ENCODE results near the gene KRT76.

KRT76 gene

GRCh38 chr12:52811191-52812072 lies 34.3 kb upstream of the KRT76 start:
- no peak for DNase-seq
- Mint-ChIP-seq H3K4me3 (no peak overlapping the region), H3K27ac (no peak overlapping the region), H3K27me3 (ENCODE audit: low read depth, poor library complexity) (peaks cover 22% of the 10 kb centered on the region), H3K4me1 (no peaks in the 10 kb centered on the region), H3K36me3 (ENCODE audit: low read depth) (no peaks in the 10 kb centered on the region), H3K9me3 (no peaks in the 10 kb centered on the region)
- TF ChIP-seq, protein P1, sequence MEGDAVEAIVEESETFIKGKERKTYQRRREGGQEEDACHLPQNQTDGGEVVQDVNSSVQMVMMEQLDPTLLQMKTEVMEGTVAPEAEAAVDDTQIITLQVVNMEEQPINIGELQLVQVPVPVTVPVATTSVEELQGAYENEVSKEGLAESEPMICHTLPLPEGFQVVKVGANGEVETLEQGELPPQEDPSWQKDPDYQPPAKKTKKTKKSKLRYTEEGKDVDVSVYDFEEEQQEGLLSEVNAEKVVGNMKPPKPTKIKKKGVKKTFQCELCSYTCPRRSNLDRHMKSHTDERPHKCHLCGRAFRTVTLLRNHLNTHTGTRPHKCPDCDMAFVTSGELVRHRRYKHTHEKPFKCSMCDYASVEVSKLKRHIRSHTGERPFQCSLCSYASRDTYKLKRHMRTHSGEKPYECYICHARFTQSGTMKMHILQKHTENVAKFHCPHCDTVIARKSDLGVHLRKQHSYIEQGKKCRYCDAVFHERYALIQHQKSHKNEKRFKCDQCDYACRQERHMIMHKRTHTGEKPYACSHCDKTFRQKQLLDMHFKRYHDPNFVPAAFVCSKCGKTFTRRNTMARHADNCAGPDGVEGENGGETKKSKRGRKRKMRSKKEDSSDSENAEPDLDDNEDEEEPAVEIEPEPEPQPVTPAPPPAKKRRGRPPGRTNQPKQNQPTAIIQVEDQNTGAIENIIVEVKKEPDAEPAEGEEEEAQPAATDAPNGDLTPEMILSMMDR (IDR thresholded peaks at IDR 0.05) = no peak

- TF ChIP-seq, protein P1 (IDR thresholded peaks at IDR 0.05) = no peak
- H3K4me1 Mint-ChIP-seq = peaks cover 4% of the 10 kb centered on the region
- no peaks in the 10 kb centered on the region for H3K9me3 Mint-ChIP-seq
- H3K4me3 Mint-ChIP-seq = no peak overlapping the region
- H3K27me3 Mint-ChIP-seq (ENCODE audit: low read depth, poor library complexity) = peaks cover 22% of the 10 kb centered on the region
- no peak overlapping the region for H3K27ac Mint-ChIP-seq
- DNase-seq = no peak
- no peaks in the 10 kb centered on the region for H3K36me3 Mint-ChIP-seq (ENCODE audit: low read depth)
These were observed 33.4 kb upstream of the KRT76 start for GRCh38 chr12:52810554-52810953.

DNA sequence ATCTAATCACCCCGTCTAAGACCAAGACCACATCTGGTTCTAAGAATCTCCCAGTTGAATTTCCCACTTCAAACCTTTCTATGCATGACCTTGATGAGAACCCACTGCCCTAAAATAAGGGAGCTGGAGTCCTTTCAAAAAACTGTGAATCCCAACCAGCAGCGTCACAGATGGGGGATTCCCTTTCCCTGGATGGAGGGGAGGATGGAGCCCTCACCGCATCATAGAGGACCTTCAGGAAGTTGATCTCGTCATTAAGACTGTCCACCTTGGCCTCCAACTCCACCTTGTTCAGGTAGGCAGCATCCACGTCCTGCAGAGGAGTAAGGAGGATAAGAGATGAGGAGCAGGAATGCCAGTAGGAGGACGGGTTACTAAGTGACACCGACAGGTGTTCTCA lies 32.0 kb upstream of the KRT76 start:
- no peak overlapping the region for H3K27ac Mint-ChIP-seq
- TF ChIP-seq, protein P1 (IDR thresholded peaks at IDR 0.05) = no peak
- no peaks in the 10 kb centered on the region for H3K36me3 Mint-ChIP-seq (ENCODE audit: low read depth)
- no peak for DNase-seq
- H3K4me3 Mint-ChIP-seq = no peak overlapping the region
- H3K9me3 Mint-ChIP-seq = no peaks in the 10 kb centered on the region
- peaks cover 11% of the 10 kb centered on the region for H3K4me1 Mint-ChIP-seq
- H3K27me3 Mint-ChIP-seq (ENCODE audit: low read depth, poor library complexity) = peaks cover 23% of the 10 kb centered on the region

DNA sequence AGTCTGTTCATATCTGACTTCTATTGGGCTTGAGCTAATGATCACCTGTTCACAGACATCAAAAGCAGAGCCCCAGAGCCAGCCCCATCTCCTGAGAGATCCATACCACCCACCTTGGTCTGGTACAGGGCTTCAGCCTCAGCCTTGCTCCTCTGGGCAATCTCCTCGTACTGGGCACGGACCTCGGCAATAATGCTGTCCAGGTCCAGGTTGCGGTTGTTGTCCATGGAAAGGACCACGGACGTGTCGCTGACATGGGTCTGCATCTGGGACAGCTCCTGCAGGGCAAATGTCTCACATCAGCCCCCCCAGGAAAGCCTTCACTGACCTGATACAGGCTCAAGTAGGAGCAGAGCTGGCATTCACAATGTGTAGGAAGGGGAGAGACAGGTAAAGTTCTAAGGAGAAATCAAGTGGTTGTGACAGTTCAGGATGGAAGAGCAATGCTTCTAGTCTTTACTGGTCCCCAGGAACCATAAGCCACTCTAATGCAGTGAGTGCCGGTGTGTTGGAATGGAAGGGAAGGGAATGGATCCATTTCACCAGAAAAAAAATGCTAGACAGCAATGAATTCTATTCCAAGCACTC lies 31.5 kb upstream of the KRT76 start:
- Mint-ChIP-seq H3K27ac (no peak overlapping the region), H3K4me3 (no peak overlapping the region), H3K9me3 (no peaks in the 10 kb centered on the region), H3K36me3 (ENCODE audit: low read depth) (no peaks in the 10 kb centered on the region), H3K4me1 (peaks cover 11% of the 10 kb centered on the region), H3K27me3 (ENCODE audit: low read depth, poor library complexity) (peaks cover 22% of the 10 kb centered on the region)
- TF ChIP-seq, protein P1 (IDR thresholded peaks at IDR 0.05) = no peak
- no peak for DNase-seq

DNA sequence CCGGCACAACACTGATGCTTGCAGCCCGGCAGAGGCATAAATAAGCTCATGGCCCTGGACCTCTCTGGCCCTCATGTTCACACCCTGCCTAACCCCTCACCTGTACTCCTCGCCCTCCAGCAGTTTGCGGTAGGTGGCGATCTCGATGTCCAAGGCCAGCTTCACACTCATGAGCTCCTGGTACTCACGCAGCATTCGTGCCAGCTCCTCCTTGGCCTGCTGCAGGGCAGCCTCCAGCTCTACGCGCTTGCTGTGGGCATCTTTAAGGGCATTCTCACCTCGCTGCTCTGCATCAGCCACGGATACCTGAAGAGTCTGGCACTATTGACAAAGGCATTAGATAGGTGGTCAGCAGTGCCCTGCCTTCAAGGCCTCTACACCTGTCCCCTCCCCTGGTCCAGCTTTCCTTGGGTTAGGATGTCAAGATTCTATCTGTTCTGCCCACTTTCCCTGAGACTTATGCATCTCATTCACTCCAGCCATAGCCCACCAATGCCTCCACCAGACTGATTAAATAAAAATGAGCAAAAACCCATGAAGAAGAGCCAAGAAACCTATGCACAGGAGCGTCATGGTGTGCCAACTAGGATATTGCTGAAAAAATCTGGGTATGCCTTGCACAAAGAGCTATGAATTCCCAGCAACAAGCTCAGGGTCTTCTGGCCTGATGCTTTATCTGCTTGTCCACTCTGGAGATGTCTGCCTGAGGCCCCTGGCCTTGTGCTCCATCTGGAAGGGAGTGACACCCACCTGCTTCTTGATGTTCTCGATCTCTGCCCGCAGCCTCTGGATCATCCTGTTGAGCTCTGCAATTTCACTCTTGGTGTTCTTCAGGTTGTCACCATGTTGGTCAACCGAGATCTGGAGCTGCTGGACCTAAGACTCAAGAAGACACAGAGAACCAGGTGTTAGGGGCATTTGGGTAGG lies 30.7 kb upstream of the KRT76 start:
- DNase-seq = no peak
- Mint-ChIP-seq H3K4me1 (peaks cover 11% of the 10 kb centered on the region), H3K27ac (no peak overlapping the region), H3K36me3 (ENCODE audit: low read depth) (no peaks in the 10 kb centered on the region), H3K4me3 (no peak overlapping the region), H3K27me3 (ENCODE audit: low read depth, poor library complexity) (peaks cover 20% of the 10 kb centered on the region), H3K9me3 (no peaks in the 10 kb centered on the region)
- TF ChIP-seq, protein P1 (IDR thresholded peaks at IDR 0.05) = no peak
